ENCODE measurements around the gene ELF2. TPM values are rescaled to one million over a fixed set of nuclear protein-coding genes. Genes with fewer than 3 reads are reported as not detected.

The ELF2 gene
- polyA plus RNA-seq, 1 of the 3 experiments (the other 2 are of a cell fraction), result 14.0 TPM

- Histone ChIP-seq H3F3A (replicated peaks; ENCODE audit: insufficient read depth) (peaks cover 25% of the 10 kb centered on the region), H3K4me3 (ENCODE audit: low read depth in 2 of 2, low read length in 1 of 2) (peak overlapping the region; percentile 68 to 84), H3K27ac (ENCODE audit: low read depth in 2 of 2, low read length in 1 of 2) (peak overlapping the region; percentile 97 to 98), H3K4me1 (ENCODE audit: control insufficient read depth in 1 of 2, insufficient read depth in 2 of 2, low read depth in 1 of 2, low read length in 1 of 2) (peaks cover 9 to 10% of the 10 kb centered on the region in 2 experiments; a peak in 2 of 4 replicates), H3K9ac (peak overlapping the region; percentile 94; the same call in 1 of the 2 replicates), H2AFZ (ENCODE audit: low read depth) (peak overlapping the region; percentile 92), H3K9me3 (no peaks in the 10 kb centered on the region), H3K4me2 (peak overlapping the region; percentile 97), H3K36me3 (replicated peaks in 1 of 2; ENCODE audit: control insufficient read depth in 1 of 2, insufficient read depth in 2 of 2, low read length in 1 of 2) (peaks cover 3 to 11% of the 10 kb centered on the region in 2 experiments), H3K9me2 (no peaks in the 10 kb centered on the region), H3K27me3 (ENCODE audit: insufficient read depth) (no peaks in the 10 kb centered on the region), H3K79me2 (ENCODE audit: insufficient read depth) (peaks cover 36% of the 10 kb centered on the region), H4K20me1 (ENCODE audit: insufficient read depth) (peaks cover 24% of the 10 kb centered on the region)
- ChIA-PET POLR2A (no interaction called here), CTCF (interaction anchor here (0.7 to 10.5 kb wide), 7 partner anchors 10 to 211 kb away, joined by 3 to 74 read pairs (median 4); no protein-coding TSS in a partner anchor)
- TF ChIP-seq RAD21 (IDR thresholded peaks at IDR 0.05; ENCODE audit: low read length) (peak; percentile 36), TEAD4 (IDR thresholded peaks at IDR 0.05; ENCODE audit: borderline replicate concordance, insufficient read depth) (no peak), USF2 (IDR thresholded peaks at IDR 0.05; ENCODE audit: borderline replicate concordance, low read depth, low read length) (no peak), POLR2AphosphoS5 (IDR thresholded peaks at IDR 0.05; ENCODE audit: low read depth, low read length) (no peak), RCOR1 (IDR thresholded peaks at IDR 0.05; ENCODE audit: low read length) (no peak), CHD2 (IDR thresholded peaks at IDR 0.05; ENCODE audit: low read length, partially characterized antibody) (no peak), CTCF (IDR thresholded peaks at IDR 0.05) (peak; percentile 55)
- no peak for DNase-seq
- 44% methylated on average over 5 of the region's 5 CpGs for WGBS (ENCODE audit: low lambda C conversion rate)
These were observed 91.9 kb downstream of the ELF2 start for GRCh38 chr4:139085141-139085540.

GRCh38 chr4:139084804-139085093 lies 92.3 kb downstream of the ELF2 start:
- peaks cover 40% of the 10 kb centered on the region for H3K79me2 ChIP-seq (ENCODE audit: insufficient read depth)
- peaks cover 3 to 13% of the 10 kb centered on the region in 2 experiments for H3K36me3 ChIP-seq (replicated peaks in 1 of 2; ENCODE audit: control insufficient read depth in 1 of 2, insufficient read depth in 2 of 2, low read length in 1 of 2)
- H3K4me2 ChIP-seq, result peak overlapping the region; percentile 97
- CTCF ChIA-PET, result interaction anchor here (0.7 to 10.5 kb wide), 8 partner anchors 11 to 306 kb away, joined by 3 to 74 read pairs (median 4); no protein-coding TSS in a partner anchor
- POLR2A ChIA-PET, result no interaction called here
- H3K9ac ChIP-seq, result peak overlapping the region; percentile 94; the same call in 1 of the 2 replicates
- 2% methylated on average over 2 of the region's 2 CpGs for whole genome bisulfite sequencing (ENCODE audit: low lambda C conversion rate)
- H3K9me2 ChIP-seq, result no peaks in the 10 kb centered on the region
- H3K9me3 ChIP-seq, result no peaks in the 10 kb centered on the region
- peaks cover 28% of the 10 kb centered on the region for H4K20me1 ChIP-seq (ENCODE audit: insufficient read depth)
- H2AFZ ChIP-seq (ENCODE audit: low read depth), result peak overlapping the region; percentile 92
- peak overlapping the region; percentile 97 to 98 for H3K27ac ChIP-seq (ENCODE audit: low read depth in 2 of 2, low read length in 1 of 2)
- DNase-seq, result no peak
- peaks cover 25% of the 10 kb centered on the region for H3F3A ChIP-seq (replicated peaks; ENCODE audit: insufficient read depth)
- H3K27me3 ChIP-seq (ENCODE audit: insufficient read depth), result no peaks in the 10 kb centered on the region
- H3K4me1 ChIP-seq (ENCODE audit: control insufficient read depth in 1 of 2, insufficient read depth in 2 of 2, low read depth in 1 of 2, low read length in 1 of 2), result peaks cover 9 to 10% of the 10 kb centered on the region in 2 experiments; a peak in 2 of 4 replicates
- H3K4me3 ChIP-seq (ENCODE audit: low read depth in 2 of 2, low read length in 1 of 2), result peak overlapping the region; percentile 68 to 84
- TF ChIP-seq CTCF (IDR thresholded peaks at IDR 0.05), result no peak
- no peak for TF ChIP-seq YY1 (IDR thresholded peaks at IDR 0.05; ENCODE audit: low read depth)
- TF ChIP-seq JUND (IDR thresholded peaks at IDR 0.05), result no peak
- TF ChIP-seq RXRA (IDR thresholded peaks at IDR 0.05; ENCODE audit: borderline replicate concordance, low read depth), result no peak
- TF ChIP-seq, protein P1, sequence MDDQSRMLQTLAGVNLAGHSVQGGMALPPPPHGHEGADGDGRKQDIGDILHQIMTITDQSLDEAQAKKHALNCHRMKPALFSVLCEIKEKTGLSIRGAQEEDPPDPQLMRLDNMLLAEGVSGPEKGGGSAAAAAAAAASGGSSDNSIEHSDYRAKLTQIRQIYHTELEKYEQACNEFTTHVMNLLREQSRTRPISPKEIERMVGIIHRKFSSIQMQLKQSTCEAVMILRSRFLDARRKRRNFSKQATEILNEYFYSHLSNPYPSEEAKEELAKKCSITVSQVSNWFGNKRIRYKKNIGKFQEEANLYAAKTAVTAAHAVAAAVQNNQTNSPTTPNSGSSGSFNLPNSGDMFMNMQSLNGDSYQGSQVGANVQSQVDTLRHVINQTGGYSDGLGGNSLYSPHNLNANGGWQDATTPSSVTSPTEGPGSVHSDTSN (IDR thresholded peaks at IDR 0.05), result no peak
- TF ChIP-seq TEAD4 (IDR thresholded peaks at IDR 0.05; ENCODE audit: borderline replicate concordance, insufficient read depth), result no peak
- no peak for TF ChIP-seq GABPA (IDR thresholded peaks at IDR 0.05; ENCODE audit: low read depth)
- no peak for TF ChIP-seq TAF1 (IDR thresholded peaks at IDR 0.05; ENCODE audit: borderline replicate concordance, low read depth, low read length)
- TF ChIP-seq RFX5 (IDR thresholded peaks at IDR 0.05; ENCODE audit: low read length), result no peak
- TF ChIP-seq, protein P2, sequence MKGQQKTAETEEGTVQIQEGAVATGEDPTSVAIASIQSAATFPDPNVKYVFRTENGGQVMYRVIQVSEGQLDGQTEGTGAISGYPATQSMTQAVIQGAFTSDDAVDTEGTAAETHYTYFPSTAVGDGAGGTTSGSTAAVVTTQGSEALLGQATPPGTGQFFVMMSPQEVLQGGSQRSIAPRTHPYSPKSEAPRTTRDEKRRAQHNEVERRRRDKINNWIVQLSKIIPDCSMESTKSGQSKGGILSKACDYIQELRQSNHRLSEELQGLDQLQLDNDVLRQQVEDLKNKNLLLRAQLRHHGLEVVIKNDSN (IDR thresholded peaks at IDR 0.05; ENCODE audit: borderline replicate concordance, low read depth), result no peak
- TF ChIP-seq MEF2A (IDR thresholded peaks at IDR 0.05; ENCODE audit: borderline replicate concordance, low read depth), result no peak
- no peak for TF ChIP-seq NFIC (IDR thresholded peaks at IDR 0.05; ENCODE audit: borderline replicate concordance)
